GF-D8 (cell line): ENCODE measurements around the gene STARD6.
"Not testable (repeated sequence)": the region's sequence is repeated elsewhere in the genome, so short reads cannot be mapped to it uniquely, and the experiment has no call there.

Experiments used
- DNase-seq: peaks from one replicate; lab custom pipeline; 2025; lab: John Stamatoyannopoulos, UW

STARD6 gene

GRCh38 chr18:54357660-54358494 lies at the start of gene STARD6, which contains the start of gene C18orf54:
TSS of gene STARD6 (minus strand) at chr18:54357858. CDS start at chr18:54354573, 3,285 bp downstream.
TSS of gene C18orf54 (plus strand) at chr18:54357906. CDS start at chr18:54360573, 2,667 bp downstream.
- DNase-seq: peak; percentile 86

- DNase-seq: no peak
Observed at GRCh38 chr18:54405290-54405689, 47.6 kb upstream of the STARD6 start.

GRCh38 chr18:54396760-54397159 lies 39.1 kb upstream of the STARD6 start:
- DNase-seq: no peak

GRCh38 chr18:54393648-54394294 lies 36.1 kb upstream of the STARD6 start:
- DNase-seq: no peak

- DNase-seq: peak; percentile 62
Observed at GRCh38 chr18:54392543-54393023, 34.9 kb upstream of the STARD6 start.

- no peak for DNase-seq
Observed at GRCh38 chr18:54390838-54391237, 33.2 kb upstream of the STARD6 start.

GRCh38 chr18:54389143-54389505 lies 31.5 kb upstream of the STARD6 start:
- no peak for DNase-seq

- DNase-seq: peak; percentile 82
Observed at GRCh38 chr18:54388203-54389142, 30.8 kb upstream of the STARD6 start.

GRCh38 chr18:54387631-54388030 lies 30.0 kb upstream of the STARD6 start:
- no peak for DNase-seq

- DNase-seq: not testable (repeated sequence)
Observed at GRCh38 chr18:54386800-54387495, 29.3 kb upstream of the STARD6 start.

GRCh38 chr18:54386043-54386442 lies 28.4 kb upstream of the STARD6 start:
- DNase-seq: no peak

GRCh38 chr18:54382733-54383252 lies 25.1 kb upstream of the STARD6 start:
- no peak for DNase-seq

GRCh38 chr18:54382076-54382475 lies 24.4 kb upstream of the STARD6 start:
- DNase-seq: no peak

GRCh38 chr18:54381640-54382039 lies 24.0 kb upstream of the STARD6 start:
- no peak for DNase-seq

GRCh38 chr18:54378057-54378456 lies 20.4 kb upstream of the STARD6 start:
- no peak for DNase-seq

GRCh38 chr18:54360406-54360805 lies 2.7 kb upstream of the STARD6 start:
- no peak for DNase-seq

GRCh38 chr18:54359233-54359632 lies 1.6 kb upstream of the STARD6 start:
- no peak for DNase-seq

GRCh38 chr18:54358495-54359040 lies 910 bp upstream of the STARD6 start:
- peak; percentile 31 for DNase-seq

- DNase-seq: no peak
Observed at GRCh38 chr18:54357082-54357659, 487 bp downstream of the STARD6 start.

- no peak for DNase-seq
Observed at GRCh38 chr18:54351186-54351585, 6.5 kb downstream of the STARD6 start.
